ENCODE data around the gene GPR137. TPM values are rescaled to one million over a fixed set of nuclear protein-coding genes. Genes with fewer than 3 reads are reported as not detected.

Gene GPR137
- total RNA-seq, 1 donor from 2014 or later = 71.4 TPM

GRCh38 chr11:64333556-64333955 is 47.9 kb downstream of the GPR137 start:
- H3K9me3 Mint-ChIP-seq (ENCODE audit: unreplicated experiment) = no peaks in the 10 kb centered on the region
- H3K4me3 Mint-ChIP-seq (ENCODE audit: unreplicated experiment) = no peak overlapping the region
- H3K4me1 Mint-ChIP-seq (ENCODE audit: unreplicated experiment) = peaks cover 10% of the 10 kb centered on the region
- no peaks in the 10 kb centered on the region for H3K36me3 Mint-ChIP-seq (ENCODE audit: unreplicated experiment)
- no peak overlapping the region for H3K27ac Mint-ChIP-seq (ENCODE audit: unreplicated experiment)
- DNase-seq (ENCODE audit: extremely low spot score, unreplicated experiment) = no peak
- H3K27me3 Mint-ChIP-seq (ENCODE audit: unreplicated experiment) = peaks cover 4% of the 10 kb centered on the region
- no peak for TF ChIP-seq CTCF (IDR thresholded peaks at IDR 0.05)

DNA sequence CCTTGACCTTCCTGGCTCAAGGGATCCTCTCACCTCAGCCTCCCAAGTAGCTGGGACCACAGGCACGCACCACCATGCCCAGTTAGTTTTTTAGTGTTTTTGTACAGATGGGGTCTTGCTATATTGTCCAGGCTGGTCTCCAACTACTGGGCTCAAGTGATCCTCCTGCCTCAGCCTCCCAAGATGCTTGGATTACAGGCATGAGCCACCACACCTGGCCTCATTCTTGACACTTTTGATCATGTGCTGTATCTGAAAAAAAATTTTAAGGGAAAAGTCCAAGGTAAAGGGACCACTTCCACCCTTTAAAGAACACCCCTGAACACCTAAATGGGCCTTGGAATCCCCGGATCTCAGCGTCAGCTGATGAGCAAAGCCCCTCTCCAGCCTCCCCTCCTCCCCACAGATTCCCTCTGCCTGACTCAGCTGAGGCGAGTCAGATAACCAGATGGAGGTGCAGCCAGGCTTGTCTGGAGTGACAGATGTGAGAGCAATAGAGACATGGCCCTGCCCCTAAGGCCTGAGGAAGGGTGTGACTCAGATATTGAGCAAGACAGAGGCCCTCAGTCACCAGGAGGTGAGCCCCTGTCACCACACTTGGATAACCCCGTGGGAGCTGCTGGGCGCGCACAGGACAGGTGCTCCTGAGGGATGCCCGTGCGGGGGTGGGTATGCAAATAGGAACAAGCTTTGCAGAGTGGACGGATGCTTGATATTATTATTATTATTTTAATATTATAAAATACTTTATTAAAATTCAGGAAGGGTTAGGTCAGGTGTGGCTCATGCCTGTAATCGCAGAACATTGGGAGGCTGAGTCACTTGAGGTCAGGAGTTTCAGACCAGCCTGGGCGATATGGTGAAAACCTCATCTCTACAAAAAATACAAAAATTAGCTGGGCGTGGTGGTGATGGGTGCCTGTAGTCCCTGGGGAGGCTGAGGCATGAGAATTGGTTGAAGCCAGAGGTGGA is 49.4 kb downstream of the GPR137 start:
- H3K4me1 Mint-ChIP-seq (ENCODE audit: unreplicated experiment) = peaks cover 10% of the 10 kb centered on the region
- no peak for TF ChIP-seq CTCF (IDR thresholded peaks at IDR 0.05)
- no peaks in the 10 kb centered on the region for H3K27me3 Mint-ChIP-seq (ENCODE audit: unreplicated experiment)
- no peak for DNase-seq (ENCODE audit: extremely low spot score, unreplicated experiment)
- H3K4me3 Mint-ChIP-seq (ENCODE audit: unreplicated experiment) = no peak overlapping the region
- H3K9me3 Mint-ChIP-seq (ENCODE audit: unreplicated experiment) = no peaks in the 10 kb centered on the region
- no peaks in the 10 kb centered on the region for H3K36me3 Mint-ChIP-seq (ENCODE audit: unreplicated experiment)
- no peak overlapping the region for H3K27ac Mint-ChIP-seq (ENCODE audit: unreplicated experiment)

GRCh38 chr11:64337538-64338249 is 52.0 kb downstream of the GPR137 start:
- Mint-ChIP-seq H3K27ac (ENCODE audit: unreplicated experiment) (no peak overlapping the region), H3K36me3 (ENCODE audit: unreplicated experiment) (no peaks in the 10 kb centered on the region), H3K4me1 (ENCODE audit: unreplicated experiment) (peaks cover 5% of the 10 kb centered on the region), H3K27me3 (ENCODE audit: unreplicated experiment) (no peaks in the 10 kb centered on the region), H3K4me3 (ENCODE audit: unreplicated experiment) (no peak overlapping the region), H3K9me3 (ENCODE audit: unreplicated experiment) (no peaks in the 10 kb centered on the region)
- DNase-seq (ENCODE audit: extremely low spot score, unreplicated experiment) = no peak
- TF ChIP-seq CTCF (IDR thresholded peaks at IDR 0.05) = no peak

DNA sequence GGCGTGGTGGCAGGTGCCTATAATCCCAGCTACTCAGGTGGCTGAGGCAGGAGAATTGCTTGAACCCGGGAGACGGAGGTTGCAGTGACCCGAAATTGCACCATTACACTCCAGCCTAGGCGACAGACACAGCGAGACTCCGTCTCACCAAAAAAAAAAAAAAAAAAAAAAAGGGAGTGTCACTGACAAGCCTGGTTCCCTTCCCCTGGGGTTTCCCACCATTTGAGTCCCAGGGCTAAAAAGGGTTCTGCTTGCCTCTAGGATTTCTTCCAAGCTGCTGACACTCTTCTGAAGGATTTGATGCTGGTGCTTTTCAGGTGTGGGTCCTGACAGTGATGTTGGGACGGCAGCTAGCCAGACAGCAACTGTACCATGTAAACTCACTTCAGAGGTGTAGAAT is 53.1 kb downstream of the GPR137 start:
- TF ChIP-seq CTCF (IDR thresholded peaks at IDR 0.05) = no peak
- H3K9me3 Mint-ChIP-seq (ENCODE audit: unreplicated experiment) = no peaks in the 10 kb centered on the region
- no peak overlapping the region for H3K4me3 Mint-ChIP-seq (ENCODE audit: unreplicated experiment)
- H3K36me3 Mint-ChIP-seq (ENCODE audit: unreplicated experiment) = no peaks in the 10 kb centered on the region
- no peak for DNase-seq (ENCODE audit: extremely low spot score, unreplicated experiment)
- H3K27ac Mint-ChIP-seq (ENCODE audit: unreplicated experiment) = no peak overlapping the region
- H3K27me3 Mint-ChIP-seq (ENCODE audit: unreplicated experiment) = no peaks in the 10 kb centered on the region
- H3K4me1 Mint-ChIP-seq (ENCODE audit: unreplicated experiment) = peaks cover 5% of the 10 kb centered on the region

Other genes starting within 250 kb of the GPR137 start
- 0.54 and 0.65 TPM in 2 replicates for gene FLRT1, start 249.9 kb upstream of the GPR137 start, total RNA-seq
- 22.3 and 29.6 TPM in 2 replicates for gene MACROD1, start 119.7 kb upstream of the GPR137 start, total RNA-seq
- gene STIP1, start 99.7 kb upstream of the GPR137 start, total RNA-seq = 109 and 115 TPM in 2 replicates
- 0.94 and 1.4 TPM in 2 replicates for gene FERMT3, start 79.1 kb upstream of the GPR137 start, total RNA-seq
- 39.2 and 39.7 TPM in 2 replicates for gene TRPT1, start 59.7 kb upstream of the GPR137 start, total RNA-seq
- 43.7 and 46.8 TPM in 2 replicates for gene NUDT22, start 59.6 kb upstream of the GPR137 start, total RNA-seq
- gene DNAJC4, start 55.3 kb upstream of the GPR137 start, total RNA-seq = 46.5 and 49.9 TPM in 2 replicates
- gene VEGFB, start 51.3 kb upstream of the GPR137 start, total RNA-seq = 205 and 217 TPM in 2 replicates
- 52.9 and 54.7 TPM in 2 replicates for gene FKBP2, start 44.8 kb upstream of the GPR137 start, total RNA-seq
- gene PPP1R14B, start 38.9 kb upstream of the GPR137 start, total RNA-seq = 270 and 286 TPM in 2 replicates
- 30.2 and 32.0 TPM in 2 replicates for gene PLCB3, start 34.3 kb upstream of the GPR137 start, total RNA-seq
- gene BAD, start 1.2 kb upstream of the GPR137 start, total RNA-seq = 68.3 and 73.6 TPM in 2 replicates
- gene KCNK4, start 5.5 kb downstream of the GPR137 start, total RNA-seq = 0.39 and 0.43 TPM in 2 replicates
- gene CATSPERZ, start 14.5 kb downstream of the GPR137 start, total RNA-seq = not detected in 2 replicates
- gene ESRRA, start 19.7 kb downstream of the GPR137 start, total RNA-seq = 32.7 and 37.4 TPM in 2 replicates
- gene TRMT112, start 31.7 kb downstream of the GPR137 start, total RNA-seq = 159 and 174 TPM in 2 replicates
- 215 and 217 TPM in 2 replicates for gene PRDX5, start 32.3 kb downstream of the GPR137 start, total RNA-seq
- 0.30 TPM in 1 of 2 replicates, not detected in the other for gene CCDC88B, start 54.4 kb downstream of the GPR137 start, total RNA-seq
- gene RPS6KA4, start 73.3 kb downstream of the GPR137 start, total RNA-seq = 33.7 and 35.9 TPM in 2 replicates